GM03348 (cell line): ENCODE data around the gene CDH13.

Experiments used
- DNase-seq: peaks from one replicate; pipeline ENCODE4 v3.0.0; 2012; ENCODE audit warnings: low spot score

The CDH13 gene

GRCh38 chr16:83058376-83058775 lies 431.6 kb downstream of the CDH13 start:
- no peak for DNase-seq

- no peak for DNase-seq
Measured at GRCh38 chr16:83059237-83059636, 432.5 kb downstream of the CDH13 start.

DNA sequence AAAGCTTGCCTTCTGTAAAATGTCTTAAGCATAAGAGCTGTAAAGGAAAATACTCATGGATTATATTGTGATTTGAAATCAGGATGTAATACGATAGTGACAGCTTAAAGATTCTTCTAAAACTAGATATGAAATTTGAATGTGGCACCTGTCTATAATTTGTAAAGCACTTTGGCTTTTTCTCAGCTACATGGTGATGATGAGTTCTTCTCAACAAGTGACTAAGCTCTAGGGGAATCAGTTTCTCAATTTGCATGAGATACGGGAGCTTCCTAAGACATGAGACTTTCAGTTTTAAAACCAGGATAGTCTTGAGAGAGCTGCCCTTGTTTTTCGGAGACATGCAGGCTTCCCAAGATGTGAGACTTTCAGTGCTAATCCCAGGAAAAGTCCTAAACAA lies 439.2 kb downstream of the CDH13 start:
- DNase-seq, result no peak

GRCh38 chr16:83066881-83067280 lies 440.1 kb downstream of the CDH13 start:
- no peak for DNase-seq

DNA sequence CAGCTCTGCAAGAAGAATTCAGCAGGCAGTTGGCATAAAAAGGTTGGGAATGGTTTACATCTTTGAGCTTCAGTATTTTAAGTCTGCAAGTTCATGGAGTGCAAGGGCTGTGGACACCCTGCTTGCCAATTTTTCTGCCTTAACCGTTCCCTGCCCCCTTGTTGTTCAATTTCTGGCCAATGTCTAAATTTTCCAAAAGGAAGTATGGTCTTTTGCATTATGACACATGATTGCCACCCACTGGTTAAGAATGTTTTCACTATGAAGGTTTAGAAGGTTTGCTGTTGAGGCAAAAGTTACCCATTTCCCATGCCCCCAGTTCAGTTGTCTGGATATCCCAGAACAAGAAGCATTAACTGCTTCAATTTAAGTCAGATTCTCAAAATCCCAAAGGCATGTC lies 441.9 kb downstream of the CDH13 start:
- DNase-seq, result peak; percentile 21

DNA sequence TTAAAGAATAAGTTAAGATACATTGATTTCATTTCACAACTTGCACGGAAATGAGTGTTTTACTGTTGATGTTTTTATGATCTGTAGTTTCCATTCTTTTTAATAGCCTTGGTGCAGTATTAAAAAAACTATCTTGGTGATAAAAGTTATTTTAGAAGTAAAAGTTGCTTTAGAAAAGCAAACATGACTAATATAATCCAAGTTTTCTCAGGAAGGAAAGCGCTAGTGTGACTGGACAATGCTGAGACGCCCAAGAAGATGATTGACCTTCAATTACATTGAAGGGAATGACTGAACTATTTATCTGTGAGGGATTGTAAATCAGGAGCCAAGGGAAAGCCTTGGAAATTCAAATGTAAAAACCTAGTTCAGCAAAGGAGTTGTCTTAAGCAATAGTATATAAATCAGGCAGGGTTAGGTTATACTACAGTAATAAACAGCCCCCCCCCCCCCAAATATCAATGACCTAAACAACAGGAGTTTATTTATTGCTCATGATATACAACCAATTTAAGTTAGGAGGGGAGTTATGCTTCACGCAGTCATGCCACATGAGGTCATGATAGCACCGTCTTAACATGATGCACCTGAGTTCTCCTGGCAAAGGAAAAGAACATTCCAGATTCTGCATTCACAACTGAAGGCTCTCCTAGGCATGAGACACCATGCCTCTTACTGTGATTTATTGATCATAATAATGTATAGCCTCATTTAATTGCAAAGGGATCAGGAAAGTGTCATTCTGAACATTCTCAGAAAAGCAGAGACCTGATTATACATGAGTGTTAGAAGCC lies 443.8 kb downstream of the CDH13 start:
- DNase-seq, result no peak

- DNase-seq, result no peak
Measured at GRCh38 chr16:83075956-83076355, 449.2 kb downstream of the CDH13 start.

DNA sequence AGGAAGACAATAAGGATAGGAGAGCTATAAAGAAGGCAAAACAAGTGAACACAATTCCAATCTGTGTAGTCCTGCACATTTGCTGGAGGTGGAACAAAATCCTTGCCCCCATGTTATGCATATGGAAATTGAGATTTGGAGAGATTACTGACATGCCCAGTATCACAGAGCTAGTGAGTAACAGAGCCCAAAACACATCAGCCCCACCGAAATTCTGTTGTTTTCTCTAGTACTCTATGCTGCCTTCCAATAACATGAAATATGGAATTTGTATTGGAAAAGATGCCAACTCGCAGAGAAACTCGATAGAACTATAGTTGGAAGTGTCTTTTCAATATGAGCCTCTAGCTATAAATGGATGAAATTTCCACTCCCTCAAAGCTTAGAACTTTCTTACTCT lies 456.6 kb downstream of the CDH13 start:
- no peak for DNase-seq

DNA sequence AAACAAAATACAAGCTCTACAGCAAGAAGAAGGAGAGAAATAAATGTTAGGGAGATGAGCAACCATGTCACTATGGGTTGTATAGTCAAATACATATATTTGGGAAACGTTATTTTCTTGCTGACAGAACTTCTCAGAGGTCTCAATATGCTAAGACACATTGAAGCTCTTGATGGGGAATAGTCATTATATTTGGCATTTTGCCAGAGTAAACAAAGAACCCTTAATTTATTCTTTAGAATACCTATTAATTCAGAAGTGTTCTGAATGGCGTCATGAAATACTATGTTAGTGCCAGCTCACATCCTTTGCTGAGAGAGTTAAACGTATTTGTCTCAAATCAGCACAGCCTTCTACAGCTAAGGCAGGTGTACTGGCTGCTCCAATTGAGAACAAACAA lies 458.9 kb downstream of the CDH13 start:
- no peak for DNase-seq

GRCh38 chr16:83095941-83096692 lies 469.3 kb downstream of the CDH13 start:
- DNase-seq, result peak; percentile 21

GRCh38 chr16:83098536-83098935 lies 471.8 kb downstream of the CDH13 start:
- no peak for DNase-seq

DNA sequence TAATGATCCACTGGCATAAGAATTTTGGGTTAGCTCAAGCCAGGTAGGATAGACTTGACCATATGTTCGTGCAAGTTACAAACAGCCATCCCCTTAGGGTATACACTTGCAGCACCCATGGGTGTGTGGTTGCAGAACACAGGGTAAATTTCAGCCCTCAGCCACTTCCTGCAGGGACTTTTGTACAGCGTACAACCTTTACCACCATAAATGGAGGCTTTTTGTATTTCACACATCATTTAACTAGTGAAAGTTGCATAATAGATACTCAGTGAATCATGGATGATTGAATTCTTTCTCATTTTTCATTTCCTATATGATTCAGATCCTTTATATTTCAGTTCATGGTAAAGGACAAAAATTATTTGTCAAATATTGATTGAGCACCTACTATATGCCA lies 473.9 kb downstream of the CDH13 start:
- no peak for DNase-seq

DNA sequence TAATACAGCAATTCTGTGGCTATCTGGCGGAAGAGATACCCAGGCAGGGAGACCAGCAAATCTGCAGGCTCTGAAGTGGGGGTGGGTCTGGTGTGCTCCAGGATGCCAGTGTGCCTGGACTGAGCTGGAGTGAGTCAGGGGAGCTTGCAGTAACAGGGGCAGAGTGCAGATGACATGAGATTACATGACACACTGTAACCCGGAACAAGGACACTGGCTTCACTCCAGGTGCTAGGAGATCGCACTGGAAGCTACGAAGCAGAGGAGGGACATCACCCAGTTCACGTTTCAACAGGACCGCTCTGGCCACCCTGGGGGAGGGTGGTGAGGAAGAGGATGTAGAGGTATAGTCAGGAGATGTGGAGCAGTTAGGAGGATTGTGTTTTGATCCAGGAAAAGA lies 475.6 kb downstream of the CDH13 start:
- DNase-seq, result no peak

DNA sequence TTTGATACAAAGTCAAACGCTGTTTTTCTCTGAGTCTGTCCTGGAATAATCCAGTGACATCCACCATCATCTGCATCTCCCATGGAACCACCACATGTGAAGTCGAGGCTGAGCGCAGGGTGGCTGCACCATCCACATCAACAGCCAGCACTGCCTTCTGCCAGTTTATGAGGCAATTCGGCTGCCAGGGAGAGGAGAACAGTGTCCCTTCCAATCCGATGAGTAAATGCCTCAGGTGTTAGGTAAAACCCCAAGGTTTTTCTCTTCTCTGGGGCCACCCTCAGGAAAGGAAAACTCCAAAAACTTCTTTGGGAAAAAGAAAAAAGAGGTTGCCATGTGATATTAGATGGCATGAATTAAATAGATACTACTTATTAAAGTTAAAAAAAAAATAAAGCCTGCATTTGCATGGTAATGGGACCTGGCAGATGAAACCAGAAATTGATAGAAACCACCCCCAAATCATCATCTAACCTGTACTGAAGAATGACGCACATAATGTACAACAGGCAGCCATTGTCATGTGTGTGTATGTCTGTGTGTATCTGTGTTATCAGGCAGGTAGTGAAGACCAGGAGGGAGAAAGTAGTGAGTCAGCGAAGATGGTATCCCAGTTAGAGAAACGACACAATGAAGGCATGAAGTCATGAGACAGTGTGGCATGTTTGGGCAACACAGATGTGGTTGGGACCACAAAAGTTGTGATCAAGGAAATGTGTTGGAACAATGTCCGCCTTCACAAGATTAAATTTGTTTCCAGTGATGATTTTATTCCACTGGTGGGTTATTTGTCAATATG lies 478.7 kb downstream of the CDH13 start:
- no peak for DNase-seq

GRCh38 chr16:83109490-83110125 lies 482.8 kb downstream of the CDH13 start:
- peak; percentile 52 for DNase-seq

DNA sequence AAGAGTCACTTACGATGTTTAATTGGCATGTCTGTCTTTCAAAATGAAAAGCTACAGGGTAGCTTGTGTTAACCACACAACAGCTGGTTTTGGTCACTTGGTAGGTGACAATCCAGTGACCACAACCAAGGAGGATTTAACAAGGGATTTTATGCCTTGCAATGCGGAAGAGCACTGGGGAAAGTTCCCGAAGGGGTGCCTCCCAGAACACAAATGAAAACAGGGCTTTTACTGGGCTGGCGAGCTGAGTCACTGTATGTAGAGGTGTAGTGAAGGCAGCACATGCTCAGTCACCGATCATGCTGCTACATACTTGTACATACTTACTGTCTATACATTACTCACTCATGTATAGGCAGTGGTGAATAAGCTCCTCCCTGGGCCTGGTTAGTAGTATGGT lies 483.5 kb downstream of the CDH13 start:
- DNase-seq, result peak; percentile 26

- peak; percentile 59 for DNase-seq
Measured at GRCh38 chr16:83113317-83113716, 486.5 kb downstream of the CDH13 start.

DNA sequence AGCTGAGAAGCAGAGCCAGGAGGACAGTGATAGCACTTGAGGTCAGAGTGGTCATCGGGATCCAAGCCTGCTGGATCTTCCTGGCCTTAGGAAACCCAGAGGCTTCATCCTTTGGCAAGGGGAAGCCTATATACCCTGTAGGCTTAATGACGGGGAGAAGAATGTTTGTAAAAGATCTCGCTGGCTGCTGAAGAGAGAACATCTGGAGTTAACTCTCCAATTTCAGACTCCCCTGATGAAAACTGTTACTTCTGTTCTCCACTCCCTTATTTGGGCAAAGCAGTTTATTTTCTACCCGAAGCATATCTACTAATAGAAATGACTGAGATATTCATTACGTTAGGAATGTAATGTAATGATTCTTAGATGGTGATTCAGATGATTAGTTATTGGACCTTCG lies 487.0 kb downstream of the CDH13 start:
- DNase-seq, result peak; percentile 38

DNA sequence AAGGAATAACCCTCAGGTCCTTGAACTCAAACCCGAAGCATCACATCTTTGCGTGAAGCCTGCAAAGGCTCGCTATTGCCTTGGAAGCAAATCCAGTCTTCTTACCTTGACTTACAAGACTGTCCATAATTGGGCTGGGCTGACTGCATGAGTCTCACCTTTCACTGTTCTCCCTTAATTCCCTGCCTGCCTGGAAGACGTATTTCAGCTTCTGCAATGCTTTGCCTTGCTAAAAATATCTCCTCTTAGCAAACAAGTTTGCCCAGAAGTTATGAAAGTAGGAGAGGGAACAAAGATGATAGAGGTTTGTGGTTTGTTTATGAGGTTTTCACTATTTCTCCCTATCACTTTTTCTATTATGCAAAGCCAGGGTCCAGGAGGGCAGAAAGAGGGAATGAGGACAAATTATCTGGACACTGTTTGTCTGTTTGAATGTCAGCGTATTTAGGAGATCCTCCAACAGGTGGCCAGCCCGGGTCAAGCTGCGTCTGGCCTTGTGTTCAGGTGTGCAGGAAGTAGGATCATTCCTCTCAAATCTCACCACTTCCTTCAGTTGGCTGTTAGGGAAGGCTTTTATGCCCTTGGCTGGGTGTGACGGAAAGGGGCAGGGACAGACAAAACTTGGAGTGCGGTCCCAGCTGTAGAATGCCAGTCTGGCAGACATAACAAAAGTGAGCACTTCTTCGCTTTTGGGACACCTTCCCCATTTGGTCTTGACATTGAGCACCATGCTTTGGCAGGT lies 488.9 kb downstream of the CDH13 start:
- DNase-seq, result no peak

GRCh38 chr16:83116274-83116892 lies 489.6 kb downstream of the CDH13 start:
- DNase-seq, result peak; percentile 38

GRCh38 chr16:83117810-83118209 lies 491.0 kb downstream of the CDH13 start:
- no peak for DNase-seq
